HG02798 (cell line): Measurements from ENCODE around the gene BORCS8.
"Not testable (repeated sequence)": the region's sequence is repeated elsewhere in the genome, so short reads cannot be mapped to it uniquely, and the experiment has no call there.

Source experiments
- ATAC-seq: cut with Tn5 transposase; IDR thresholded peaks from one replicate; pipeline ENCODE4 v1.9.1; 2021; ENCODE audit warnings: mild to moderate bottlenecking; ENCODE audit not compliant: unreplicated experiment, poor library complexity

BORCS8 gene

GRCh38 chr19:19185853-19186740, 5.9 kb downstream of the BORCS8 start:
- ATAC-seq, result no peak

GRCh38 chr19:19181488-19181998, 10.4 kb downstream of the BORCS8 start:
- ATAC-seq, result no peak

- ATAC-seq, result no peak
These were observed 12.2 kb downstream of the BORCS8 start for GRCh38 chr19:19179548-19180441.

GRCh38 chr19:19176950-19177349, 15.0 kb downstream of the BORCS8 start:
- no peak for ATAC-seq

- not testable (repeated sequence) for ATAC-seq
These were observed 18.7 kb downstream of the BORCS8 start for GRCh38 chr19:19173243-19173642.

- ATAC-seq, result no peak
These were observed 20.0 kb downstream of the BORCS8 start for GRCh38 chr19:19171821-19172532.

- no peak for ATAC-seq
These were observed 20.9 kb downstream of the BORCS8 start for GRCh38 chr19:19170873-19171672.

- ATAC-seq, result peak; percentile 93
These were observed 21.7 kb downstream of the BORCS8 start, which contains the start of gene MEF2B for GRCh38 chr19:19170053-19170872. TSS of gene MEF2B (minus strand) at chr19:19170263. CDS start at chr19:19150735, 19,528 bp downstream.

- no peak for ATAC-seq
These were observed 22.5 kb downstream of the BORCS8 start for GRCh38 chr19:19169236-19170052.

GRCh38 chr19:19167612-19168011, 24.3 kb downstream of the BORCS8 start:
- ATAC-seq, result no peak

- no peak for ATAC-seq
These were observed 26.6 kb downstream of the BORCS8 start for GRCh38 chr19:19165396-19165795.

- no peak for ATAC-seq
These were observed 29.5 kb downstream of the BORCS8 start for GRCh38 chr19:19162495-19162894.

- ATAC-seq, result no peak
These were observed 31.4 kb downstream of the BORCS8 start for GRCh38 chr19:19160461-19161035.

GRCh38 chr19:19159534-19159933, 32.4 kb downstream of the BORCS8 start:
- no peak for ATAC-seq

GRCh38 chr19:19157808-19158207, 34.1 kb downstream of the BORCS8 start:
- ATAC-seq, result no peak

GRCh38 chr19:19155495-19156219, 36.3 kb downstream of the BORCS8 start:
- ATAC-seq, result peak; percentile 84
